A204.1 (cell line): ENCODE results near the gene PPARG.
"Not testable (repeated sequence)": the region's sequence is repeated elsewhere in the genome, so short reads cannot be mapped to it uniquely, and the experiment has no call there.

ENCODE experiments used
- FAIRE-seq: peaks from 2 replicates; lab custom pipeline; 2012; peaks lifted over from hg19 to GRCh38; lab: Jason Lieb, UNC

The PPARG gene

GRCh38 chr3:12381199-12381598, 92.3 kb downstream of the PPARG start:
- no peak for FAIRE-seq

- no peak for FAIRE-seq
Observed at GRCh38 chr3:12383218-12383617, 94.3 kb downstream of the PPARG start.

GRCh38 chr3:12384451-12385233, 95.8 kb downstream of the PPARG start:
- FAIRE-seq: no peak

GRCh38 chr3:12386514-12387291, 97.8 kb downstream of the PPARG start:
- not testable (repeated sequence) for FAIRE-seq

- FAIRE-seq: no peak
Observed at GRCh38 chr3:12388185-12388584, 99.3 kb downstream of the PPARG start.

- no peak for FAIRE-seq
Observed at GRCh38 chr3:12392101-12392878, 103.4 kb downstream of the PPARG start.

- no peak for FAIRE-seq
Observed at GRCh38 chr3:12393894-12394293, 105.0 kb downstream of the PPARG start.

GRCh38 chr3:12394569-12395271, 105.8 kb downstream of the PPARG start:
- no peak for FAIRE-seq

GRCh38 chr3:12395349-12396012, 106.6 kb downstream of the PPARG start:
- no peak for FAIRE-seq

- no peak for FAIRE-seq
Observed at GRCh38 chr3:12396471-12396870, 107.6 kb downstream of the PPARG start.

- no peak for FAIRE-seq
Observed at GRCh38 chr3:12399226-12399625, 110.4 kb downstream of the PPARG start.

GRCh38 chr3:12400616-12401194, 111.8 kb downstream of the PPARG start:
- FAIRE-seq: no peak

- no peak for FAIRE-seq
Observed at GRCh38 chr3:12401208-12401607, 112.3 kb downstream of the PPARG start.

GRCh38 chr3:12405432-12406272, 116.8 kb downstream of the PPARG start:
- no peak for FAIRE-seq

GRCh38 chr3:12408984-12409683, 120.3 kb downstream of the PPARG start:
- FAIRE-seq: no peak

- FAIRE-seq: no peak
Observed at GRCh38 chr3:12409684-12410596, 121.1 kb downstream of the PPARG start.

- FAIRE-seq: no peak
Observed at GRCh38 chr3:12413721-12414255, 124.9 kb downstream of the PPARG start.

GRCh38 chr3:12415014-12415680, 126.3 kb downstream of the PPARG start:
- FAIRE-seq: no peak
